K562 (cell line): ENCODE data around the gene MOGAT2. TPM values are rescaled to one million over a fixed set of nuclear protein-coding genes. Genes with fewer than 3 reads are reported as not detected.

Experiments
- ATAC-seq: fragments of 200-7000 bp; cut with Tn5 transposase; 3 replicates; pipeline ENCODE4 v1.9.1; 2020; ENCODE audit warnings: moderate library complexity
- BruUV-seq: library from RNA; stranded (reverse); fragments of 400-500 nt; replicated peaks from 2 replicates; lab custom pipeline; 2021; lab: Mats Ljungman, UMichigan
- CTCF ChIA-PET: fragments of 300-600 bp; formaldehyde crosslinking; extraction: SDS; loops from one replicate; lab custom pipeline; 2021; ENCODE audit warnings: low intra/inter-chr PET ratio; lab: Yijun Ruan, JAX
- POLR2A ChIA-PET: fragments of 300-600, 350-650 bp; sonication (Branson Sonifier 250); formaldehyde crosslinking; extraction: SDS; loops from one replicate; lab custom pipeline; 2021; ENCODE audit warnings: antibody characterized with exemption, inconsistent platforms; lab: Yijun Ruan, JAX
- DNase-seq, 4 experiments: peaks; one replicate each; pipeline versions ENCODE4 v3.0.0 to v3.0.0-alpha.2; 2011 to 2018; ENCODE audit warnings: low spot score in 3 of 4, mixed read lengths in 3 of 4; ENCODE audit errors: extremely low read depth in 1 of 4
- FAIRE-seq: peaks from 2 replicates; lab custom pipeline; 2011; peaks lifted over from hg19 to GRCh38; lab: Jason Lieb, UNC
- H2AFZ ChIP-seq: 2 replicates; pipeline ENCODE4 v1.6.0; 2011; ENCODE audit warnings: low read depth, low read length, control low read depth, inconsistent platforms
- H3K27ac ChIP-seq: fragments of 200-600 bp; 3 replicates; pipeline ENCODE4 v1.8.0; 2011; ENCODE audit warnings: low read depth, mild to moderate bottlenecking, control low read depth, inconsistent platforms, low read length, moderate library complexity, mixed read lengths; ENCODE audit errors: extremely low read depth
- H3K27me3 ChIP-seq, 2 experiments: fragments of 300-600 bp in 1 of 2; 2 replicates in 1 of 2; 3 replicates in 1 of 2; pipeline versions ENCODE4 v1.6.0 to v1.8.0; 2011; ENCODE audit warnings: inconsistent platforms in 2 of 2, low read length in 2 of 2, mild to moderate bottlenecking in 1 of 2, mixed read lengths in 1 of 2, moderate library complexity in 1 of 2; ENCODE audit not compliant: control insufficient read depth in 2 of 2, insufficient read depth in 2 of 2
- H3K36me3 ChIP-seq: fragments of 300-600 bp; 3 replicates; pipeline ENCODE4 v1.8.0; 2011; ENCODE audit warnings: mild to moderate bottlenecking, low read length, inconsistent platforms; ENCODE audit not compliant: control insufficient read depth, insufficient read depth
- H3K4me1 ChIP-seq, 2 experiments: fragments of 200-600 bp in 1 of 2; replicated peaks in 1 of 2; 2 replicates in 1 of 2; 3 replicates in 1 of 2; pipeline versions ENCODE4 v1.5.1 to v1.8.0; 2011; ENCODE audit warnings: inconsistent platforms in 2 of 2, low read length in 2 of 2, mild to moderate bottlenecking in 1 of 2, mixed read lengths in 1 of 2, moderate library complexity in 1 of 2; ENCODE audit not compliant: control insufficient read depth in 2 of 2, insufficient read depth in 2 of 2
- H3K4me2 ChIP-seq: 2 replicates; pipeline ENCODE4 v1.6.1; 2011; ENCODE audit warnings: low read length, control low read depth, inconsistent platforms, mixed read lengths; ENCODE audit not compliant: insufficient read depth
- H3K4me3 ChIP-seq: fragments of 200-600 bp; sonication (generic), shearing (Covaris generic); 2 replicates; pipeline ENCODE4 v1.5.1; 2016; ENCODE audit warnings: control low read depth, inconsistent platforms
- H3K79me2 ChIP-seq: fragments of 200-600 bp; 3 replicates; pipeline ENCODE4 v1.8.0; 2011; ENCODE audit warnings: low read length, inconsistent platforms; ENCODE audit not compliant: control insufficient read depth, insufficient read depth
- H3K9ac ChIP-seq, 2 experiments: 2 replicates each; pipeline versions ENCODE4 v1.6.0 to v1.6.1; 2011; ENCODE audit warnings: low read depth in 2 of 2, low read length in 2 of 2, control low read depth in 1 of 2, inconsistent platforms in 1 of 2, mild to moderate bottlenecking in 1 of 2, mixed read lengths in 1 of 2; ENCODE audit not compliant: insufficient read depth in 1 of 2
- H3K9me1 ChIP-seq: one replicate; pipeline ENCODE4 v1.6.0; 2011; ENCODE audit warnings: inconsistent platforms, mild to moderate bottlenecking, low read length, moderate library complexity; ENCODE audit not compliant: control insufficient read depth, insufficient read depth
- H3K9me3 ChIP-seq: replicated peaks from 2 replicates; pipeline ENCODE4 v1.5.1; 2011; ENCODE audit warnings: low read depth, low read length, inconsistent platforms; ENCODE audit not compliant: control insufficient read depth, insufficient read depth
- H4K20me1 ChIP-seq: replicated peaks from 2 replicates; pipeline ENCODE4 v1.6.1; 2011; ENCODE audit warnings: low read length, inconsistent platforms, mixed read lengths; ENCODE audit not compliant: control insufficient read depth, insufficient read depth
- FIP1L1 ChIP-seq: fragments of 200-400 bp; formaldehyde crosslinking; IDR thresholded peaks from 2 replicates; pipeline ENCODE4 v1.6.1; 2018; ENCODE audit warnings: mild to moderate bottlenecking, low read depth, low read length; ENCODE audit not compliant: poor library complexity, severe bottlenecking
- GATA2 ChIP-seq: sonication (generic); formaldehyde crosslinking; IDR thresholded peaks from 2 replicates; pipeline ENCODE4 v1.4.0; 2020; ENCODE audit warnings: mild to moderate bottlenecking, missing genetic modification reagents
- GTF2E2 ChIP-seq: fragments of 200-800 bp; sonication (Bioruptor generic); IDR thresholded peaks from 2 replicates; pipeline ENCODE4 v1.6.1; 2016; ENCODE audit warnings: missing genetic modification characterization, missing compliant biosample characterization
- MAFG ChIP-seq: fragments of 450-650 bp; conservative IDR thresholded peaks from 2 replicates; pipeline ENCODE4 v1.6.1; 2016; ENCODE audit warnings: missing genetic modification characterization, missing compliant biosample characterization
- RFX7 ChIP-seq: fragments of 250-450 bp; sonication (Bioruptor Pico); IDR thresholded peaks from 2 replicates; pipeline ENCODE4 v1.5.1; 2021; ENCODE audit warnings: mild to moderate bottlenecking
- SP2 ChIP-seq: IDR thresholded peaks from 2 replicates; pipeline ENCODE4 v1.6.1; 2011; ENCODE audit warnings: mild to moderate bottlenecking, low read depth, low read length, moderate library complexity; ENCODE audit not compliant: poor library complexity, severe bottlenecking; ENCODE audit errors: extremely low read depth
- SREBF1 ChIP-seq: fragments of 150-350 bp; IDR thresholded peaks from 2 replicates; pipeline ENCODE4 v1.6.1; 2014; ENCODE audit warnings: antibody characterized with exemption, low read depth, low read length, borderline replicate concordance
- WGBS: fragments of 100-300 bp; shearing (Covaris generic); methylation state at CpG from one replicate; pipeline ENCODE4 v1.1.6; 2016; ENCODE audit warnings: low coverage, mixed read lengths; ENCODE audit not compliant: insufficient coverage; ENCODE audit errors: missing lambda C conversion rate; 5-methylcytosine and 5-hydroxymethylcytosine counted together
- in situ Hi-C: fragments of 300-500 bp; cut with MboI; formaldehyde crosslinking; loops from 4 replicates; pipeline ENCODE4 v1.15.0; 2018; ENCODE audit warnings: inconsistent platforms, mixed read lengths
- intact Hi-C: fragments of 100-400 bp; cut with micrococcal nuclease; formaldehyde crosslinking; loops from 2 replicates; pipeline ENCODE4 v1.14.2; 2022
- polyA plus RNA-seq, 8 experiments: library from polyadenylated mRNA; depleted of rRNA in 4 of 8; stranded (reverse) in 5 of 8; unstranded in 3 of 8; fragments of >200 nt; fragmentation: Nextera tagmentation in 2 of 8; fragmentation: Illumina TruSeq in 1 of 8; extraction: Ambion mirVana in 2 of 8; extraction: Trizol in 1 of 8; gene quantifications; 2 replicates each; pipeline versions ENCODE4 v1.2.1 to v1.2.3, GENCODE V29; 2011 to 2014; ENCODE audit warnings: inconsistent platforms in 1 of 8, missing spikeins in 1 of 8
- total RNA-seq, 7 experiments: library from RNA; depleted of rRNA in 6 of 7; stranded (reverse); fragments of >200 nt in 6 of 7; fragmentation: Illumina TruSeq in 2 of 7; extraction: Trizol in 2 of 7; gene quantifications; 2 replicates each; pipeline versions ENCODE4 v1.2.1 to v1.2.3, GENCODE V29; 2011 to 2021; ENCODE audit warnings: low replicate concordance in 1 of 7
- TF ChIP-seq, protein P1 (sequence below): fragments of 250-450 bp; sonication (Bioruptor Pico); IDR thresholded peaks from 2 replicates; pipeline ENCODE4 v1.6.1; 2021; ENCODE audit warnings: mild to moderate bottlenecking
- TF ChIP-seq, protein P2 (sequence below): fragments of 250-450 bp; sonication (Bioruptor Pico); IDR thresholded peaks from 2 replicates; pipeline ENCODE4 v1.4.0; 2020; ENCODE audit warnings: mild to moderate bottlenecking, moderate library complexity
- TF ChIP-seq, protein P3 (sequence below): fragments of 250-450 bp; sonication (Bioruptor Pico); IDR thresholded peaks from 2 replicates; pipeline ENCODE4 v1.8.0; 2021; ENCODE audit warnings: borderline replicate concordance, mild to moderate bottlenecking, moderate library complexity; ENCODE audit not compliant: poor library complexity, severe bottlenecking
- TF ChIP-seq, protein P4 (sequence below): sonication (generic); formaldehyde crosslinking; IDR thresholded peaks from 2 replicates; pipeline ENCODE4 v1.8.1; 2022; ENCODE audit warnings: missing genetic modification reagents
- TF ChIP-seq, protein P5 (sequence below), 3 experiments: IDR thresholded peaks in 2 of 3; conservative IDR thresholded peaks in 1 of 3; 2 replicates each; pipeline ENCODE4 v1.5.1; 2011 to 2012; ENCODE audit warnings: low read length in 3 of 3, mild to moderate bottlenecking in 3 of 3, control low read depth in 2 of 3, improper control_type of control experiment in 1 of 3, inconsistent platforms in 1 of 3, low read depth in 1 of 3, mixed read lengths in 1 of 3, moderate library complexity in 1 of 3; ENCODE audit not compliant: insufficient read depth in 2 of 3

The MOGAT2 gene
- total and polyA plus RNA-seq, 9 of the 15 experiments (the other 6 are each of a cell fraction or from before 2014, with no cell fraction given) = 0.09 TPM; not detected in 7

DNA sequence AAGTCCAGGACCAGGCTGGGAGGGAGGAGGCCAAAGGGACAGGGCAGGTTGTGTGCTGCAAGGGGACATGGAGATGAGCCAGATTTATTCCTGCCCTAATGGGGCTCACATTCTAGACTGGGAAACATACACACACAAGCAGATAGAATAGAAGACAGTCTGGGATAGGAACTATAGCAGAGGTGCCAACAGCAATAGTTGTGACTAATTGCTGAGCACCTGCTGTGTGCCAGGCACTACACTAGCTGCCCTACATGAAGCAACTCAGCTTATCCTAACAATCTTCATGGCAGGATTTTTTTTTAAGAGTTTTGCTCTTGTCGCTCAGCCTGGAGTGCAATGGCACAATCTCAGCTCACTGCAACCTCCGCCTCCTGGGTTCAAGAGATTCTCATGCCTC lies 11.4 kb downstream of the MOGAT2 start (continued):
- TF ChIP-seq, protein P1, sequence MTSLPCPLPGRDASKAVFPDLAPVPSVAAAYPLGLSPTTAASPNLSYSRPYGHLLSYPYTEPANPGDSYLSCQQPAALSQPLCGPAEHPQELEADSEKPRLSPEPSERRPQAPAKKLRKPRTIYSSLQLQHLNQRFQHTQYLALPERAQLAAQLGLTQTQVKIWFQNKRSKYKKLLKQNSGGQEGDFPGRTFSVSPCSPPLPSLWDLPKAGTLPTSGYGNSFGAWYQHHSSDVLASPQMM (CRISPR knock-in tag) = no peak
- TF ChIP-seq SREBF1 (no peak), RFX7 (CRISPR knock-in tag) (no peak)
- TF ChIP-seq, protein P2, sequence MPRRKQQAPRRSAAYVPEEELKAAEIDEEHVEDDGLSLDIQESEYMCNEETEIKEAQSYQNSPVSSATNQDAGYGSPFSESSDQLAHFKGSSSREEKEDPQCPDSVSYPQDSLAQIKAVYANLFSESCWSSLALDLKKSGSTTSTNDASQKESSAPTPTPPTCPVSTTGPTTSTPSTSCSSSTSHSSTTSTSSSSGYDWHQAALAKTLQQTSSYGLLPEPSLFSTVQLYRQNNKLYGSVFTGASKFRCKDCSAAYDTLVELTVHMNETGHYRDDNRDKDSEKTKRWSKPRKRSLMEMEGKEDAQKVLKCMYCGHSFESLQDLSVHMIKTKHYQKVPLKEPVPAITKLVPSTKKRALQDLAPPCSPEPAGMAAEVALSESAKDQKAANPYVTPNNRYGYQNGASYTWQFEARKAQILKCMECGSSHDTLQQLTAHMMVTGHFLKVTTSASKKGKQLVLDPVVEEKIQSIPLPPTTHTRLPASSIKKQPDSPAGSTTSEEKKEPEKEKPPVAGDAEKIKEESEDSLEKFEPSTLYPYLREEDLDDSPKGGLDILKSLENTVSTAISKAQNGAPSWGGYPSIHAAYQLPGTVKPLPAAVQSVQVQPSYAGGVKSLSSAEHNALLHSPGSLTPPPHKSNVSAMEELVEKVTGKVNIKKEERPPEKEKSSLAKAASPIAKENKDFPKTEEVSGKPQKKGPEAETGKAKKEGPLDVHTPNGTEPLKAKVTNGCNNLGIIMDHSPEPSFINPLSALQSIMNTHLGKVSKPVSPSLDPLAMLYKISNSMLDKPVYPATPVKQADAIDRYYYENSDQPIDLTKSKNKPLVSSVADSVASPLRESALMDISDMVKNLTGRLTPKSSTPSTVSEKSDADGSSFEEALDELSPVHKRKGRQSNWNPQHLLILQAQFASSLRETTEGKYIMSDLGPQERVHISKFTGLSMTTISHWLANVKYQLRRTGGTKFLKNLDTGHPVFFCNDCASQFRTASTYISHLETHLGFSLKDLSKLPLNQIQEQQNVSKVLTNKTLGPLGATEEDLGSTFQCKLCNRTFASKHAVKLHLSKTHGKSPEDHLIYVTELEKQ (CRISPR knock-in tag) = no peak
- TF ChIP-seq, protein P3, sequence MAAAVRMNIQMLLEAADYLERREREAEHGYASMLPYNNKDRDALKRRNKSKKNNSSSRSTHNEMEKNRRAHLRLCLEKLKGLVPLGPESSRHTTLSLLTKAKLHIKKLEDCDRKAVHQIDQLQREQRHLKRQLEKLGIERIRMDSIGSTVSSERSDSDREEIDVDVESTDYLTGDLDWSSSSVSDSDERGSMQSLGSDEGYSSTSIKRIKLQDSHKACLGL (CRISPR knock-in tag) = no peak

DNA sequence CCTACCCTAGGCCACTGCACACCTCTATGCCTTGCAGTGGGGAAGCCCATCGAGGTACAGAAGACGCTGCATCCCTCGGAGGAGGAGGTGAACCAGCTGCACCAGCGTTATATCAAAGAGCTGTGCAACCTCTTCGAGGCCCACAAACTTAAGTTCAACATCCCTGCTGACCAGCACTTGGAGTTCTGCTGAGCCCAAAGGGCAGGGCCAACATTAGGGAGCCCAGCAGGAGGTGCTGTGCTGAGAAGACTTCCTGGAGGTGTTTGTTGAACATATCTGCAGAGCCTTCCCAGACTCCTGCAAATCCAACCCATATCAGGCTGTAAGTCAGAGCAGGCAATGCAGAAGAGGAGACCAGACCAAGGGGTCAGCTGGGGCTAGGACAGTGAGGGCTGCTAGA lies 13.5 kb downstream of the MOGAT2 start:
- no peaks in the 10 kb centered on the region for H3K9me3 ChIP-seq
- no peak overlapping the region for H3K4me2 ChIP-seq
- no peak overlapping the region for H3K27ac ChIP-seq
- POLR2A ChIA-PET = no interaction called here
- 6% methylated on average over 5 of the region's 5 CpGs for WGBS
- ATAC-seq = peak; percentile 75
- CTCF ChIA-PET = interaction anchor here (0.6 kb wide), 1 partner anchor 138 kb away, joined by 3 read pairs; no protein-coding TSS in a partner anchor
- intact Hi-C loops = no loop called here
- H3K4me3 ChIP-seq = no peak overlapping the region
- DNase-seq = peak in 1 of 4 experiments; percentile 24
- peak; percentile 61 for FAIRE-seq
- in situ Hi-C loops = no loop called here
- no peak overlapping the region for H2AFZ ChIP-seq
- BruUV-seq = no TSS peak
- H3K9me1 ChIP-seq = no peaks in the 10 kb centered on the region
- H3K9ac ChIP-seq = no peak overlapping the region
- no peaks in the 10 kb centered on the region for H3K36me3 ChIP-seq
- H4K20me1 ChIP-seq = no peaks in the 10 kb centered on the region; the same call in 1 of the 2 replicates
- H3K27me3 ChIP-seq = peaks cover 9 to 55% of the 10 kb centered on the region in 2 experiments; a peak in 4 of 5 replicates
- H3K4me1 ChIP-seq = no peaks in the 10 kb centered on the region; a peak in 1 of 5 replicates
- H3K79me2 ChIP-seq = no peaks in the 10 kb centered on the region
- TF ChIP-seq MAFG (tag) = no peak
- no peak for TF ChIP-seq SP2
- no peak for TF ChIP-seq GTF2E2 (tag)
- TF ChIP-seq, protein P4, sequence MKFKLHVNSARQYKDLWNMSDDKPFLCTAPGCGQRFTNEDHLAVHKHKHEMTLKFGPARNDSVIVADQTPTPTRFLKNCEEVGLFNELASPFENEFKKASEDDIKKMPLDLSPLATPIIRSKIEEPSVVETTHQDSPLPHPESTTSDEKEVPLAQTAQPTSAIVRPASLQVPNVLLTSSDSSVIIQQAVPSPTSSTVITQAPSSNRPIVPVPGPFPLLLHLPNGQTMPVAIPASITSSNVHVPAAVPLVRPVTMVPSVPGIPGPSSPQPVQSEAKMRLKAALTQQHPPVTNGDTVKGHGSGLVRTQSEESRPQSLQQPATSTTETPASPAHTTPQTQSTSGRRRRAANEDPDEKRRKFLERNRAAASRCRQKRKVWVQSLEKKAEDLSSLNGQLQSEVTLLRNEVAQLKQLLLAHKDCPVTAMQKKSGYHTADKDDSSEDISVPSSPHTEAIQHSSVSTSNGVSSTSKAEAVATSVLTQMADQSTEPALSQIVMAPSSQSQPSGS (CRISPR knock-in tag) = no peak
- no peak for TF ChIP-seq FIP1L1
- TF ChIP-seq GATA2 (CRISPR knock-in tag) = no peak
- TF ChIP-seq, protein P5, sequence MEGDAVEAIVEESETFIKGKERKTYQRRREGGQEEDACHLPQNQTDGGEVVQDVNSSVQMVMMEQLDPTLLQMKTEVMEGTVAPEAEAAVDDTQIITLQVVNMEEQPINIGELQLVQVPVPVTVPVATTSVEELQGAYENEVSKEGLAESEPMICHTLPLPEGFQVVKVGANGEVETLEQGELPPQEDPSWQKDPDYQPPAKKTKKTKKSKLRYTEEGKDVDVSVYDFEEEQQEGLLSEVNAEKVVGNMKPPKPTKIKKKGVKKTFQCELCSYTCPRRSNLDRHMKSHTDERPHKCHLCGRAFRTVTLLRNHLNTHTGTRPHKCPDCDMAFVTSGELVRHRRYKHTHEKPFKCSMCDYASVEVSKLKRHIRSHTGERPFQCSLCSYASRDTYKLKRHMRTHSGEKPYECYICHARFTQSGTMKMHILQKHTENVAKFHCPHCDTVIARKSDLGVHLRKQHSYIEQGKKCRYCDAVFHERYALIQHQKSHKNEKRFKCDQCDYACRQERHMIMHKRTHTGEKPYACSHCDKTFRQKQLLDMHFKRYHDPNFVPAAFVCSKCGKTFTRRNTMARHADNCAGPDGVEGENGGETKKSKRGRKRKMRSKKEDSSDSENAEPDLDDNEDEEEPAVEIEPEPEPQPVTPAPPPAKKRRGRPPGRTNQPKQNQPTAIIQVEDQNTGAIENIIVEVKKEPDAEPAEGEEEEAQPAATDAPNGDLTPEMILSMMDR (IDR thresholded peaks at IDR 0.05 in 2 of 3, conservative IDR thresholded peaks at IDR 0.05 in 1 of 3; ENCODE audit: insufficient read depth in 2 of 3, low read depth in 1 of 3, low read length in 3 of 3) = peak; percentile 27 to 53 (median 48); a peak in 4 of 6 replicates
